NOMO-1 treated with DMSO at 0.1 percent for 48 hours (cell line): ENCODE data around the gene SCN7A.
"Not testable (repeated sequence)": the region's sequence is repeated elsewhere in the genome, so short reads cannot be mapped to it uniquely, and the experiment has no call there.

Source experiments
- DNase-seq: peaks from one replicate; lab custom pipeline; 2025; ENCODE audit not compliant: unreplicated experiment; lab: John Stamatoyannopoulos, UW

SCN7A gene

GRCh38 chr2:166360906-166361305 lies 133.1 kb downstream of the SCN7A start:
- DNase-seq = no peak

DNA sequence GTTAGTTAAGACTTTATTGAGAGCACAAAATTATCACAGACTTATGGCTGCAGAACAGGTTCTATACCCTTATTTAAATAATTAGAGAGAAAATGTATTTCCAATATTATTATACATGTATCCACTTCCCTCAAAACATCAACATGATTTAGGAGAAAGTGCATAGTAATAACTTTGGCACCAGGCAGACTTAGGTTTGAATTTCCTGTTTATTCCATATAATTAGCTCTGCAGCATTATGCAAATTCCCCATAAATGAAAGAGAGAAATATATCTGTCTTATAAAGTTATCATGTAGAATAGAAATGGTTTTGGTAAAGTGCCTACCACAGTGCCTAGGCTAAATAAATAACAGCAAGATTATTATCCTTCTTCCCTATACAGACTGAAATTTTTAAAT lies 133.6 kb downstream of the SCN7A start:
- DNase-seq = no peak

DNA sequence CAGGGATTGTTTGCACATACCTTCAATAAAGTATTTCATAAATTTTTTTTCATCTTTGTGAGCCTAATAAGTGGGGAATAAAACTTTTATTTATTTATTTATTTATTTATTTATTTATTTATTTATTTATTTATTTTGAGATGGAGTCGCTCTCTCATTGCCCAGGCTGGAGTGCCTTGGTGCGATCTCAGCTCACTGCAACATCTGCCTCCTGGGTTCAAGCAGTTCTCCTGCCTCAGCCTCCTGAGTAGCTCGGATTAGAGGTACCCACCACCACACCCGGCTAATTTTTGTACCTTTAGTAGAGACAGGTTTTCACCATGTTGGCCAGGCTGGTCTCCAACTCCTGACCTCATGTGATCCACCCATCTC lies 136.1 kb downstream of the SCN7A start:
- DNase-seq = not testable (repeated sequence)

- DNase-seq = no peak
Observed at GRCh38 chr2:166357068-166357949, 136.7 kb downstream of the SCN7A start.
